ENCODE data around the gene HTR3D. TPM values are rescaled to one million over a fixed set of nuclear protein-coding genes. Genes with fewer than 3 reads are reported as not detected.

HTR3D gene
- total RNA-seq, 4 donors from 2014 or later, result not detected

GRCh38 chr3:184045995-184046394, 14.5 kb downstream of the HTR3D start:
- H3K4me3 ChIP-seq, result no peak overlapping the region
- intact Hi-C loops (cut with DNase I; ENCODE audit: low total_unique reads) (no loop called here), in situ Hi-C loops (cut with MboI; ENCODE audit: low pct_ligation_motif_present in 1 of 4, low pct_unique_long_range_greater_than_20kb in 1 of 4, low sequenced_read_pairs in 3 of 4) (no loop called here)
- WGBS, 2 donors (ENCODE audit: low coverage in 1 of 2), result 40 to 92% methylated on average over 1 to 5 of the region's 5 CpGs
- TF ChIP-seq EP300 (IDR thresholded peaks at IDR 0.05; ENCODE audit: low read depth) (no peak), POLR2A (IDR thresholded peaks at IDR 0.05) (no peak), CTCF (IDR thresholded peaks at IDR 0.05) (no peak), POLR2AphosphoS5 (IDR thresholded peaks at IDR 0.05) (no peak)
- no peak for DNase-seq
- no peak overlapping the region for H3K27ac ChIP-seq
- no peaks in the 10 kb centered on the region for H3K27me3 ChIP-seq
- no peaks in the 10 kb centered on the region for H3K36me3 ChIP-seq
- H3K4me1 ChIP-seq, result no peaks in the 10 kb centered on the region
- H3K9me3 ChIP-seq, result no peaks in the 10 kb centered on the region

GRCh38 chr3:184050217-184050847, 18.8 kb downstream of the HTR3D start:
- H3K27ac ChIP-seq, result no peak overlapping the region
- no peaks in the 10 kb centered on the region for H3K9me3 ChIP-seq
- H3K4me1 ChIP-seq, result no peaks in the 10 kb centered on the region
- in situ Hi-C loops (cut with MboI; ENCODE audit: low pct_ligation_motif_present in 1 of 4, low pct_unique_long_range_greater_than_20kb in 1 of 4, low sequenced_read_pairs in 3 of 4), result no loop called here
- WGBS, 2 donors (ENCODE audit: low coverage in 1 of 2), result 78% methylated on average over 7 of the region's 7 CpGs; no CpG with 5 or more reads in 1 of the 2 donors
- intact Hi-C loops (cut with DNase I; ENCODE audit: low total_unique reads), result no loop called here
- no peak overlapping the region for H3K4me3 ChIP-seq
- H3K27me3 ChIP-seq, result no peaks in the 10 kb centered on the region
- H3K36me3 ChIP-seq, result no peaks in the 10 kb centered on the region
- TF ChIP-seq POLR2AphosphoS5 (IDR thresholded peaks at IDR 0.05) (no peak), CTCF (IDR thresholded peaks at IDR 0.05) (no peak)
- peak; percentile 12 for DNase-seq

GRCh38 chr3:184052767-184053166, 21.2 kb downstream of the HTR3D start, which contains the start of gene HTR3C:
Gene HTR3C (plus strand): TSS chr3:184053047. CDS start chr3:184053081, 34 bp downstream.
- Histone ChIP-seq H3K36me3 (no peaks in the 10 kb centered on the region), H3K27me3 (no peaks in the 10 kb centered on the region), H3K4me3 (no peak within 1 kb of the TSS), H3K4me1 (no peaks in the 10 kb centered on the region), H3K9me3 (no peaks in the 10 kb centered on the region), H3K27ac (no peak within 1 kb of the TSS)
- 73 to 80% methylated on average over 2 to 4 of the region's 4 CpGs for WGBS, 2 donors (ENCODE audit: low coverage in 1 of 2)
- intact Hi-C loops (cut with DNase I; ENCODE audit: low total_unique reads) (no loop called here), in situ Hi-C loops (cut with MboI; ENCODE audit: low pct_ligation_motif_present in 1 of 4, low pct_unique_long_range_greater_than_20kb in 1 of 4, low sequenced_read_pairs in 3 of 4) (no loop called here)
- no peak for DNase-seq
- TF ChIP-seq CTCF (IDR thresholded peaks at IDR 0.05) (no peak), POLR2A (IDR thresholded peaks at IDR 0.05) (no peak), POLR2AphosphoS5 (IDR thresholded peaks at IDR 0.05) (no peak), EP300 (IDR thresholded peaks at IDR 0.05; ENCODE audit: low read depth) (no peak)

- Histone ChIP-seq H3K36me3 (no peaks in the 10 kb centered on the region), H3K4me3 (no peak overlapping the region), H3K4me1 (no peaks in the 10 kb centered on the region), H3K27ac (no peak overlapping the region), H3K9me3 (no peaks in the 10 kb centered on the region), H3K27me3 (no peaks in the 10 kb centered on the region)
- in situ Hi-C loops (cut with MboI; ENCODE audit: low pct_ligation_motif_present in 1 of 4, low pct_unique_long_range_greater_than_20kb in 1 of 4, low sequenced_read_pairs in 3 of 4), result no loop called here
- TF ChIP-seq POLR2AphosphoS5 (IDR thresholded peaks at IDR 0.05) (no peak), POLR2A (IDR thresholded peaks at IDR 0.05) (no peak), EP300 (IDR thresholded peaks at IDR 0.05; ENCODE audit: low read depth) (no peak), CTCF (IDR thresholded peaks at IDR 0.05) (no peak)
- WGBS, 2 donors (ENCODE audit: low coverage in 1 of 2), result 46 to 68% methylated on average over 3 to 9 of the region's 9 CpGs
- no peak for DNase-seq
- intact Hi-C loops (cut with DNase I; ENCODE audit: low total_unique reads), result no loop called here
Observed at GRCh38 chr3:184058029-184058428, 26.5 kb downstream of the HTR3D start.

All from transverse colon (tissue), 4 donors.